SK-N-SH (cell line): ENCODE measurements around the gene CBLB. TPM values are rescaled to one million over a fixed set of nuclear protein-coding genes. Genes with fewer than 3 reads are reported as not detected.

Experiments used
- CTCF ChIA-PET: fragments of 300-600, 350-600 bp; formaldehyde crosslinking; extraction: SDS; loops from one replicate; lab custom pipeline; 2021; lab: Yijun Ruan, JAX
- POLR2A ChIA-PET: fragments of 350-600 bp; sonication (Branson Sonifier 250); formaldehyde crosslinking; extraction: SDS; loops from one replicate; lab custom pipeline; 2020; ENCODE audit warnings: antibody characterized with exemption, inconsistent platforms; lab: Yijun Ruan, JAX
- DNase-seq: peaks from one replicate; pipeline ENCODE4 v3.0.0; 2012
- H2AFZ ChIP-seq: fragments of 200-600 bp; sonication (generic); 2 replicates; pipeline ENCODE4 v1.8.1; 2016; ENCODE audit warnings: antibody characterized with exemption, mild to moderate bottlenecking, low read depth
- H3F3A ChIP-seq: fragments of 200-600 bp; sonication (generic); replicated peaks from 2 replicates; pipeline ENCODE3; 2016; ENCODE audit warnings: antibody characterized with exemption, mild to moderate bottlenecking; ENCODE audit not compliant: insufficient read depth
- H3K27ac ChIP-seq, 2 experiments: fragments of 200-500 bp in 1 of 2; fragments of 200-600 bp in 1 of 2; sonication (Bioruptor generic) in 1 of 2; sonication (generic), shearing (Covaris generic) in 1 of 2; 2 replicates each; pipeline versions ENCODE4 v1.5.1 to v1.6.1; 2014 to 2016; ENCODE audit warnings: low read depth in 2 of 2, inconsistent platforms in 1 of 2, low read length in 1 of 2, mild to moderate bottlenecking in 1 of 2, mixed read lengths in 1 of 2
- H3K27me3 ChIP-seq: fragments of 200-600 bp; sonication (generic), shearing (Covaris generic); 2 replicates; pipeline ENCODE4 v1.6.1; 2016; ENCODE audit warnings: mixed run types; ENCODE audit not compliant: insufficient read depth
- H3K36me3 ChIP-seq, 2 experiments: fragments of 200-500 bp in 1 of 2; fragments of 200-600 bp in 1 of 2; sonication (Bioruptor generic) in 1 of 2; sonication (generic) in 1 of 2; replicated peaks in 1 of 2; 2 replicates each; pipeline versions ENCODE3 to v1.5.1; 2014 to 2016; ENCODE audit warnings: low read length in 1 of 2, mild to moderate bottlenecking in 1 of 2; ENCODE audit not compliant: insufficient read depth in 2 of 2, control insufficient read depth in 1 of 2
- H3K4me1 ChIP-seq, 2 experiments: fragments of 200-500 bp in 1 of 2; fragments of 200-600 bp in 1 of 2; sonication (Bioruptor generic) in 1 of 2; sonication (generic), shearing (Covaris generic) in 1 of 2; 2 replicates each; pipeline versions ENCODE4 v1.5.1 to v1.6.1; 2014 to 2016; ENCODE audit warnings: low read depth in 1 of 2, low read length in 1 of 2, mixed run types in 1 of 2; ENCODE audit not compliant: insufficient read depth in 2 of 2, control insufficient read depth in 1 of 2
- H3K4me2 ChIP-seq: fragments of 200-600 bp; sonication (generic), shearing (Covaris generic); 2 replicates; pipeline ENCODE4 v1.6.1; 2017; ENCODE audit warnings: mixed run types
- H3K4me3 ChIP-seq, 2 experiments: fragments of 200-500 bp in 1 of 2; fragments of 200-600 bp in 1 of 2; sonication (Bioruptor generic) in 1 of 2; sonication (generic), shearing (Covaris generic) in 1 of 2; 2 replicates each; pipeline versions ENCODE4 v1.5.1 to v1.8.1; 2014 to 2016; ENCODE audit warnings: low read depth in 2 of 2, inconsistent platforms in 1 of 2, low read length in 1 of 2, mild to moderate bottlenecking in 1 of 2, mixed read lengths in 1 of 2, moderate library complexity in 1 of 2
- H3K79me2 ChIP-seq: fragments of 200-600 bp; sonication (generic); 2 replicates; pipeline ENCODE4 v1.8.1; 2017; ENCODE audit warnings: mild to moderate bottlenecking; ENCODE audit not compliant: insufficient read depth
- H3K9ac ChIP-seq: fragments of 200-600 bp; sonication (generic); 2 replicates; pipeline ENCODE4 v1.6.1; 2017; ENCODE audit warnings: mixed run types
- H3K9me2 ChIP-seq: fragments of 200-600 bp; sonication (generic); 2 replicates; pipeline ENCODE4 v1.6.1; 2017; ENCODE audit warnings: mixed run types
- H3K9me3 ChIP-seq: fragments of 200-600 bp; sonication (generic); 2 replicates; pipeline ENCODE4 v1.6.1; 2017; ENCODE audit warnings: mixed run types, mild to moderate bottlenecking, moderate library complexity
- H4K20me1 ChIP-seq: fragments of 200-600 bp; sonication (generic); 2 replicates; pipeline ENCODE4 v1.6.1; 2017; ENCODE audit warnings: mild to moderate bottlenecking, mixed run types; ENCODE audit not compliant: insufficient read depth
- CHD2 ChIP-seq: fragments of 150-350 bp; IDR thresholded peaks from 2 replicates; pipeline ENCODE4 v1.6.1; 2018; ENCODE audit warnings: low read length; ENCODE audit not compliant: partially characterized antibody
- EP300 ChIP-seq, 2 experiments: IDR thresholded peaks; 2 replicates each; pipeline versions ENCODE4 v1.4.0 to v1.6.1; 2012; ENCODE audit warnings: borderline replicate concordance in 1 of 2, low read depth in 1 of 2, low read length in 1 of 2
- EZH2phosphoT487 ChIP-seq: fragments of 200-600 bp; sonication (generic); IDR thresholded peaks from 2 replicates; pipeline ENCODE4 v1.6.1; 2017; ENCODE audit warnings: low read depth, mixed run types, mild to moderate bottlenecking, antibody characterized with exemption, moderate library complexity, borderline replicate concordance
- FOSL2 ChIP-seq: IDR thresholded peaks from 2 replicates; pipeline ENCODE4 v1.4.0; 2012; ENCODE audit warnings: low read depth, mild to moderate bottlenecking, moderate library complexity, borderline replicate concordance
- FOXJ3 ChIP-seq: sonication (generic); formaldehyde crosslinking; IDR thresholded peaks from 2 replicates; pipeline ENCODE4 v1.5.1; 2020; ENCODE audit warnings: mild to moderate bottlenecking, missing genetic modification reagents
- GABPA ChIP-seq: IDR thresholded peaks from 2 replicates; pipeline ENCODE4 v1.4.0; 2012; ENCODE audit warnings: low read depth, mild to moderate bottlenecking
- GATA2 ChIP-seq: sonication (generic); formaldehyde crosslinking; IDR thresholded peaks from 2 replicates; pipeline ENCODE4 v1.5.0; 2020; ENCODE audit warnings: mild to moderate bottlenecking, missing genetic modification reagents
- MEF2A ChIP-seq: IDR thresholded peaks from 2 replicates; pipeline ENCODE4 v1.4.0; 2012; ENCODE audit warnings: low read depth, borderline replicate concordance
- MXI1 ChIP-seq: IDR thresholded peaks from 2 replicates; pipeline ENCODE4 v1.6.1; 2012; ENCODE audit warnings: mild to moderate bottlenecking, low read depth, low read length, improper control_type of control experiment
- NFIC ChIP-seq: IDR thresholded peaks from 2 replicates; pipeline ENCODE4 v1.4.0; 2012; ENCODE audit warnings: borderline replicate concordance
- NRF1 ChIP-seq: IDR thresholded peaks from 2 replicates; pipeline ENCODE4 v1.6.1; 2012; ENCODE audit warnings: low read depth, mild to moderate bottlenecking, low read length
- POLR2AphosphoS5 ChIP-seq: IDR thresholded peaks from 2 replicates; pipeline ENCODE4 v1.6.1; 2012; ENCODE audit warnings: low read depth, low read length
- RAD21 ChIP-seq: IDR thresholded peaks from 2 replicates; pipeline ENCODE4 v1.6.1; 2012; ENCODE audit warnings: mild to moderate bottlenecking, low read length
- RCOR1 ChIP-seq: fragments of 150-350 bp; IDR thresholded peaks from 2 replicates; pipeline ENCODE4 v1.6.1; 2017; ENCODE audit warnings: antibody characterized with exemption, low read length
- TAF1 ChIP-seq: IDR thresholded peaks from 2 replicates; pipeline ENCODE4 v1.6.1; 2012; ENCODE audit warnings: low read depth, mild to moderate bottlenecking, low read length, moderate library complexity, borderline replicate concordance
- TCF12 ChIP-seq: IDR thresholded peaks from 2 replicates; pipeline ENCODE4 v1.4.0; 2012
- TEAD4 ChIP-seq: IDR thresholded peaks from 2 replicates; pipeline ENCODE4 v1.4.0; 2012; ENCODE audit warnings: mild to moderate bottlenecking, borderline replicate concordance; ENCODE audit not compliant: insufficient read depth
- YY1 ChIP-seq: IDR thresholded peaks from 2 replicates; pipeline ENCODE4 v1.4.0; 2012; ENCODE audit warnings: low read depth, mild to moderate bottlenecking
- whole genome bisulfite sequencing: methylation state at CpG from one replicate; pipeline ENCODE4 v1.1.6; 2017; ENCODE audit warnings: low lambda C conversion rate; 5-methylcytosine and 5-hydroxymethylcytosine counted together
- polyA plus RNA-seq, 3 experiments: library from polyadenylated mRNA; depleted of rRNA; stranded (reverse); fragments of >200 nt; gene quantifications; 2 replicates each; pipeline ENCODE4 v1.2.3, GENCODE V29; 2012
- TF ChIP-seq, protein P1 (sequence below): fragments of 150-350 bp; IDR thresholded peaks from 2 replicates; pipeline ENCODE4 v1.6.1; 2016; ENCODE audit warnings: mild to moderate bottlenecking, low read depth, low read length
- TF ChIP-seq, protein P2 (sequence below): IDR thresholded peaks from 2 replicates; pipeline ENCODE4; 2012
- TF ChIP-seq, protein P3 (sequence below): IDR thresholded peaks from 2 replicates; pipeline ENCODE4 v1.6.1; 2012; ENCODE audit warnings: mild to moderate bottlenecking, low read depth, low read length, moderate library complexity
- TF ChIP-seq, protein P4 (sequence below): IDR thresholded peaks from 2 replicates; pipeline ENCODE4 v1.4.0; 2012; ENCODE audit warnings: low read depth
- TF ChIP-seq, protein P5 (sequence below): fragments of 200-600 bp; sonication (generic); IDR thresholded peaks from 2 replicates; pipeline ENCODE4 v1.6.1; 2017; ENCODE audit warnings: antibody characterized with exemption, mild to moderate bottlenecking, moderate library complexity
- TF ChIP-seq, protein P6 (sequence below): fragments of 150-350 bp; IDR thresholded peaks from 2 replicates; pipeline ENCODE4 v1.6.1; 2017; ENCODE audit warnings: antibody characterized with exemption, low read length, low read depth, borderline replicate concordance

The CBLB gene
- polyA plus RNA-seq, 1 of the 3 experiments (the other 2 are of a cell fraction), result 4.4 TPM

DNA sequence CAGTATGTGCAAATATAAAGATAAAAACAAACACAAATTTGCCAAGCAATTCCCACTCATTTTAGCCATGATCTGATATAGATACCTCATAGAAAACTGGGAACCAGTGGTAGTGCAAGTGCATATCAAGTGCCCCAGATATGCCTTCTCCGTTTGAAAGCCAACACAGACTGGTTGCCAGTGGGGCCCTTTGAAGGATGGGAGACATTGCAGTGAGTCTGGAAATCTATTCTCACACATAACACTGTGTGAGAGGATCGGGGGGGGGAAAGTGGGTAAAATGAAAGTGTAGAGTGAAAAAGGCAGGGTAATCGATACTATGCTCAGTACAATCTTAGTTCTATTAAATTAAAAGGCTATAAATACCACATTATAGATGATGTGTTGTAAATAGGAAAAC, 83.0 kb downstream of the CBLB start:
- Histone ChIP-seq H4K20me1 (no peaks in the 10 kb centered on the region; the same call in 1 of the 2 replicates), H3K27ac (no peak overlapping the region), H3K79me2 (peaks cover 49% of the 10 kb centered on the region)

DNA sequence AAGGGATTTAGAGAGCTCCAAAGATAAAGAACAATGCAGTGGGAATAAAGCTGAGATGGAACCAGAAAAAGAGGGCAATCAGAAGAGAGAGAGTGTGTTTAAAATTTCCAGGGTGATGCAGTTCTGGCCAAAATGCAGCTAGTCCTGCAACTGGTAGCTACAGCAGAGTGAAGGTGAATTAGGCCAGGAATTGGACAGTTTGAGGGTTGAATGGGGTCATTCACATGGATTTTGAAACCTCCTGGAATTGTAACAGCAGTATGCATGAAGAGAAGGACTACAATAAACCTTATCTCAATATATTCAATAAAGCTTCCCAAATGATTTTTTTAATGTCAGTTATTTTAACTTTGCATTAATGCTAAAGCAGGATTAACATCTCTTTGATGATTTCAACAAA, 85.2 kb downstream of the CBLB start:
- H3K27me3 ChIP-seq, result no peaks in the 10 kb centered on the region
- peaks cover 0 to 4% of the 10 kb centered on the region in 2 experiments; a peak in 3 of 4 replicates for H3K4me1 ChIP-seq
- POLR2A ChIA-PET, result no interaction called here
- DNase-seq, result no peak
- no peak overlapping the region for H3K4me3 ChIP-seq
- H3K79me2 ChIP-seq, result peaks cover 38% of the 10 kb centered on the region
- H3K36me3 ChIP-seq, result peaks cover 0 to 11% of the 10 kb centered on the region in 2 experiments
- no peaks in the 10 kb centered on the region; the same call in 1 of the 2 replicates for H4K20me1 ChIP-seq
- no peak overlapping the region for H3K9ac ChIP-seq
- no peaks in the 10 kb centered on the region for H3K9me2 ChIP-seq
- H3K4me2 ChIP-seq, result no peak overlapping the region
- no peak overlapping the region for H3K27ac ChIP-seq
- H3F3A ChIP-seq, result no peaks in the 10 kb centered on the region
- CTCF ChIA-PET, result no interaction called here
- 0 out of 2 replicates have a peak, but pooled peaks cover 3% of the 10 kb centered on the region for H3K9me3 ChIP-seq
- H2AFZ ChIP-seq, result no peak overlapping the region
- TF ChIP-seq, protein P1, sequence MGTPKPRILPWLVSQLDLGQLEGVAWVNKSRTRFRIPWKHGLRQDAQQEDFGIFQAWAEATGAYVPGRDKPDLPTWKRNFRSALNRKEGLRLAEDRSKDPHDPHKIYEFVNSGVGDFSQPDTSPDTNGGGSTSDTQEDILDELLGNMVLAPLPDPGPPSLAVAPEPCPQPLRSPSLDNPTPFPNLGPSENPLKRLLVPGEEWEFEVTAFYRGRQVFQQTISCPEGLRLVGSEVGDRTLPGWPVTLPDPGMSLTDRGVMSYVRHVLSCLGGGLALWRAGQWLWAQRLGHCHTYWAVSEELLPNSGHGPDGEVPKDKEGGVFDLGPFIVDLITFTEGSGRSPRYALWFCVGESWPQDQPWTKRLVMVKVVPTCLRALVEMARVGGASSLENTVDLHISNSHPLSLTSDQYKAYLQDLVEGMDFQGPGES, result no peak
- TF ChIP-seq, protein P2, sequence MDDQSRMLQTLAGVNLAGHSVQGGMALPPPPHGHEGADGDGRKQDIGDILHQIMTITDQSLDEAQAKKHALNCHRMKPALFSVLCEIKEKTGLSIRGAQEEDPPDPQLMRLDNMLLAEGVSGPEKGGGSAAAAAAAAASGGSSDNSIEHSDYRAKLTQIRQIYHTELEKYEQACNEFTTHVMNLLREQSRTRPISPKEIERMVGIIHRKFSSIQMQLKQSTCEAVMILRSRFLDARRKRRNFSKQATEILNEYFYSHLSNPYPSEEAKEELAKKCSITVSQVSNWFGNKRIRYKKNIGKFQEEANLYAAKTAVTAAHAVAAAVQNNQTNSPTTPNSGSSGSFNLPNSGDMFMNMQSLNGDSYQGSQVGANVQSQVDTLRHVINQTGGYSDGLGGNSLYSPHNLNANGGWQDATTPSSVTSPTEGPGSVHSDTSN, result no peak
- TF ChIP-seq, protein P3, sequence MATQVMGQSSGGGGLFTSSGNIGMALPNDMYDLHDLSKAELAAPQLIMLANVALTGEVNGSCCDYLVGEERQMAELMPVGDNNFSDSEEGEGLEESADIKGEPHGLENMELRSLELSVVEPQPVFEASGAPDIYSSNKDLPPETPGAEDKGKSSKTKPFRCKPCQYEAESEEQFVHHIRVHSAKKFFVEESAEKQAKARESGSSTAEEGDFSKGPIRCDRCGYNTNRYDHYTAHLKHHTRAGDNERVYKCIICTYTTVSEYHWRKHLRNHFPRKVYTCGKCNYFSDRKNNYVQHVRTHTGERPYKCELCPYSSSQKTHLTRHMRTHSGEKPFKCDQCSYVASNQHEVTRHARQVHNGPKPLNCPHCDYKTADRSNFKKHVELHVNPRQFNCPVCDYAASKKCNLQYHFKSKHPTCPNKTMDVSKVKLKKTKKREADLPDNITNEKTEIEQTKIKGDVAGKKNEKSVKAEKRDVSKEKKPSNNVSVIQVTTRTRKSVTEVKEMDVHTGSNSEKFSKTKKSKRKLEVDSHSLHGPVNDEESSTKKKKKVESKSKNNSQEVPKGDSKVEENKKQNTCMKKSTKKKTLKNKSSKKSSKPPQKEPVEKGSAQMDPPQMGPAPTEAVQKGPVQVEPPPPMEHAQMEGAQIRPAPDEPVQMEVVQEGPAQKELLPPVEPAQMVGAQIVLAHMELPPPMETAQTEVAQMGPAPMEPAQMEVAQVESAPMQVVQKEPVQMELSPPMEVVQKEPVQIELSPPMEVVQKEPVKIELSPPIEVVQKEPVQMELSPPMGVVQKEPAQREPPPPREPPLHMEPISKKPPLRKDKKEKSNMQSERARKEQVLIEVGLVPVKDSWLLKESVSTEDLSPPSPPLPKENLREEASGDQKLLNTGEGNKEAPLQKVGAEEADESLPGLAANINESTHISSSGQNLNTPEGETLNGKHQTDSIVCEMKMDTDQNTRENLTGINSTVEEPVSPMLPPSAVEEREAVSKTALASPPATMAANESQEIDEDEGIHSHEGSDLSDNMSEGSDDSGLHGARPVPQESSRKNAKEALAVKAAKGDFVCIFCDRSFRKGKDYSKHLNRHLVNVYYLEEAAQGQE, result no peak
- TF ChIP-seq GABPA (no peak), RCOR1 (no peak), FOSL2 (no peak)
- TF ChIP-seq, protein P4, sequence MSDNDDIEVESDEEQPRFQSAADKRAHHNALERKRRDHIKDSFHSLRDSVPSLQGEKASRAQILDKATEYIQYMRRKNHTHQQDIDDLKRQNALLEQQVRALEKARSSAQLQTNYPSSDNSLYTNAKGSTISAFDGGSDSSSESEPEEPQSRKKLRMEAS, result no peak

More for the DNA sequence above, 83.0 kb downstream of the CBLB start:
- Histone ChIP-seq H3K36me3 (peaks cover 0 to 7% of the 10 kb centered on the region in 2 experiments), H3K4me2 (no peak overlapping the region), H2AFZ (no peak overlapping the region), H3K9me2 (no peaks in the 10 kb centered on the region), H3K4me1 (peaks cover 4 to 7% of the 10 kb centered on the region in 2 experiments; a peak in 3 of 4 replicates), H3F3A (peaks cover 4% of the 10 kb centered on the region), H3K4me3 (no peak overlapping the region), H3K9me3 (0 out of 2 replicates have a peak, but pooled peaks cover 3% of the 10 kb centered on the region), H3K27me3 (no peaks in the 10 kb centered on the region), H3K9ac (no peak overlapping the region)
- no peak for DNase-seq
- 93% methylated on average over 3 of the region's 3 CpGs for WGBS
- ChIA-PET POLR2A (no interaction called here), CTCF (no interaction called here)
- TF ChIP-seq, protein P4, result no peak
- no peak for TF ChIP-seq NRF1
- TF ChIP-seq GATA2 (CRISPR knock-in tag), result no peak
- no peak for TF ChIP-seq EP300 (IDR thresholded peaks at IDR 0.05; ENCODE audit: borderline replicate concordance in 1 of 2, low read depth in 1 of 2, low read length in 1 of 2)
- TF ChIP-seq, protein P5, sequence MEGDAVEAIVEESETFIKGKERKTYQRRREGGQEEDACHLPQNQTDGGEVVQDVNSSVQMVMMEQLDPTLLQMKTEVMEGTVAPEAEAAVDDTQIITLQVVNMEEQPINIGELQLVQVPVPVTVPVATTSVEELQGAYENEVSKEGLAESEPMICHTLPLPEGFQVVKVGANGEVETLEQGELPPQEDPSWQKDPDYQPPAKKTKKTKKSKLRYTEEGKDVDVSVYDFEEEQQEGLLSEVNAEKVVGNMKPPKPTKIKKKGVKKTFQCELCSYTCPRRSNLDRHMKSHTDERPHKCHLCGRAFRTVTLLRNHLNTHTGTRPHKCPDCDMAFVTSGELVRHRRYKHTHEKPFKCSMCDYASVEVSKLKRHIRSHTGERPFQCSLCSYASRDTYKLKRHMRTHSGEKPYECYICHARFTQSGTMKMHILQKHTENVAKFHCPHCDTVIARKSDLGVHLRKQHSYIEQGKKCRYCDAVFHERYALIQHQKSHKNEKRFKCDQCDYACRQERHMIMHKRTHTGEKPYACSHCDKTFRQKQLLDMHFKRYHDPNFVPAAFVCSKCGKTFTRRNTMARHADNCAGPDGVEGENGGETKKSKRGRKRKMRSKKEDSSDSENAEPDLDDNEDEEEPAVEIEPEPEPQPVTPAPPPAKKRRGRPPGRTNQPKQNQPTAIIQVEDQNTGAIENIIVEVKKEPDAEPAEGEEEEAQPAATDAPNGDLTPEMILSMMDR, result no peak
- no peak for TF ChIP-seq RAD21
- no peak for TF ChIP-seq TAF1
- no peak for TF ChIP-seq TEAD4
- TF ChIP-seq, protein P6, sequence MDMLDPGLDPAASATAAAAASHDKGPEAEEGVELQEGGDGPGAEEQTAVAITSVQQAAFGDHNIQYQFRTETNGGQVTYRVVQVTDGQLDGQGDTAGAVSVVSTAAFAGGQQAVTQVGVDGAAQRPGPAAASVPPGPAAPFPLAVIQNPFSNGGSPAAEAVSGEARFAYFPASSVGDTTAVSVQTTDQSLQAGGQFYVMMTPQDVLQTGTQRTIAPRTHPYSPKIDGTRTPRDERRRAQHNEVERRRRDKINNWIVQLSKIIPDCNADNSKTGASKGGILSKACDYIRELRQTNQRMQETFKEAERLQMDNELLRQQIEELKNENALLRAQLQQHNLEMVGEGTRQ, result no peak
- no peak for TF ChIP-seq EZH2phosphoT487
- TF ChIP-seq FOXJ3 (CRISPR knock-in tag), result no peak
- no peak for TF ChIP-seq YY1
- TF ChIP-seq MXI1, result no peak
- no peak for TF ChIP-seq RCOR1
- TF ChIP-seq CHD2, result no peak
- no peak for TF ChIP-seq NFIC
- no peak for TF ChIP-seq POLR2AphosphoS5
- no peak for TF ChIP-seq TCF12
- TF ChIP-seq MEF2A, result no peak
